ENCODE measurements around the gene FOXO6. TPM values are rescaled to one million over a fixed set of nuclear protein-coding genes. Genes with fewer than 3 reads are reported as not detected.

Gene FOXO6
- polyA plus RNA-seq, 1 of the 3 experiments (the other 2 are of a cell fraction): 0.35 TPM

DNA sequence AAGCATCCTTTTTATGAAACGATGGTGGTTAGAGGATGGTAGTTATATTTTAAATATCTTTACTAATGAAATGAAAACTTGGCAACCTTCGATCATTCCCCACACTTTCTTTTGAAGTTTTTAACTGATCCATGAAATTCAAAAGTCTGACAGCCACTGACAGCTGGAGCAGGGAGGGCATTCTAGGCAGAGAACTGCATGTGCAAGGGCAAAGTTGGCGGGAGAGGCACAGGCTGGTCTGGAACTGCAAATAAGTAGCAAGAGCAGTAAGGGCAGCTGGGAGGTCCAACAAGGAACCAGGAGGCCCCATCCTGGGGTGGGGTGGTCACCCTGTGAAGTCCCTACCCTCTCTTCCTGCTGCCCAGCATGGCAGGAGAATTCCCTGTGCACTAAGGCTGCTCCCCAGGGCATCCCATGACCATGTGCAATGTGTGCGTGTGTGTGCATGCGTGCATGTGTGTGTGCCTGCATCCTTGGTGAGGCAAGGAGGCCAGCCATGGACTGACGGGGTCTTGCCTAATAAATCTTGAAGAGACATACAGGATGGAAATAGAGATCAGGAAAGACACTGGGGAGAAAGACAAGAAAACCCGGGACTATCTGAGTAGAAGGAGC is 33.1 kb upstream of the FOXO6 start:
- Histone ChIP-seq H3K27me3 (ENCODE audit: insufficient read depth) (no peaks in the 10 kb centered on the region), H3K4me2 (no peak overlapping the region), H3F3A (replicated peaks; ENCODE audit: insufficient read depth) (peaks cover 3% of the 10 kb centered on the region), H3K9me2 (no peaks in the 10 kb centered on the region), H3K4me1 (ENCODE audit: control insufficient read depth in 1 of 2, insufficient read depth in 2 of 2, low read depth in 1 of 2, low read length in 1 of 2) (peaks cover 0 to 12% of the 10 kb centered on the region in 2 experiments; a peak in 1 of 4 replicates), H3K27ac (ENCODE audit: low read depth in 2 of 2, low read length in 1 of 2) (no peak overlapping the region), H3K36me3 (replicated peaks in 1 of 2; ENCODE audit: control insufficient read depth in 1 of 2, insufficient read depth in 2 of 2, low read length in 1 of 2) (no peaks in the 10 kb centered on the region), H3K9ac (no peak overlapping the region), H2AFZ (ENCODE audit: low read depth) (no peak overlapping the region), H4K20me1 (ENCODE audit: insufficient read depth) (no peaks in the 10 kb centered on the region), H3K79me2 (ENCODE audit: insufficient read depth) (no peaks in the 10 kb centered on the region), H3K9me3 (no peaks in the 10 kb centered on the region), H3K4me3 (ENCODE audit: low read depth in 2 of 2, low read length in 1 of 2) (no peak overlapping the region)
- WGBS (ENCODE audit: low lambda C conversion rate): 85% methylated on average over 7 of the region's 7 CpGs
- ChIA-PET CTCF (interaction anchor here (0.7 to 1.1 kb wide), 3 partner anchors 89 to 103 kb away, joined by 3 to 4 read pairs (median 3); no protein-coding TSS in a partner anchor), POLR2A (no interaction called here)
- TF ChIP-seq NFIC (IDR thresholded peaks at IDR 0.05; ENCODE audit: borderline replicate concordance): no peak
- no peak for TF ChIP-seq TCF12 (IDR thresholded peaks at IDR 0.05)
- no peak for TF ChIP-seq POLR2AphosphoS5 (IDR thresholded peaks at IDR 0.05; ENCODE audit: low read depth, low read length)
- TF ChIP-seq FOXM1 (IDR thresholded peaks at IDR 0.05; ENCODE audit: low read depth): no peak
- no peak for TF ChIP-seq YY1 (IDR thresholded peaks at IDR 0.05; ENCODE audit: low read depth)
- TF ChIP-seq MEF2A (IDR thresholded peaks at IDR 0.05; ENCODE audit: borderline replicate concordance, low read depth): no peak
- no peak for DNase-seq

DNA sequence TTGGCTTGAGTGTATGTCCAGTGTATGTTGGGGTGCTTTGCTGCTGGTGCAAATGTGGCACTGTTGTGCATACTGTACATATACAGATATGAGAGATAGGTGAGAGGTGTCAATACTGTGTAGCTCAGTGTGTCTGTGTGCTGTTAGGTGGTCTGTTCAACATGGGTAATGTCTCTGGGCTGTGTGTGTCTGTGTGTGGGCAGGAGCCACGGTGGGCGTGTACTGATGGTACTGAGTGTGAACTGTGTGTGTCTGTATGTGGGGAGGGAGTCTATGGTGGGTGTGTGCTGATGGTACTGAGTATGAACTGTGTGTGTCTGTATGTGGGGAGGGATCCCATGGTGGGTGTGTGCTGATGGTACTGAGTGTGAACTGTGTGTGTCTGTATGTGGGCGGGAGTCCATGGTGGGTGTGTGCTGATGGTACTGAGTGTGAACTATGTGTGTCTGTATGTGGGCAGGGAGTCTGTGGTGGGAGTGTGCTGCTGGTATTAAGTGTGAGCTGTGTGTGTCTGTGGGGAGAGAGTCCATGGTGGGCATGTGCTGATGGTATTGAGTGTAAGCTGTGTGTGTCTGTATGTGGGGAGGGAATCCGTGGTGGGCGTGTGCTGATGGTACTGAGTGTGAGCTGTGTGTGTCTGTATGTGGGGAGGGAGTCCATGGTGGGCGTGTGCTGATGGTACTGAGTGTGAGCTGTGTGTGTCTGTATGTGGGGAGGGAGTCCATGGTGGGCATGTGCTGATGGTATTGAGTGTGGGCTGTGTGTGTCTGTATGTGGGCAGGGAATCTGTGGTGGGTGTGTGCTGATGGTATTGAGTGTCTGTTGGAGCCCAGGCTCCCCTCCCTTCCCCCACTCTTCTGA is 32.2 kb upstream of the FOXO6 start:
- no peaks in the 10 kb centered on the region for H3K27me3 ChIP-seq (ENCODE audit: insufficient read depth)
- 82% methylated on average over 6 of the region's 6 CpGs for WGBS (ENCODE audit: low lambda C conversion rate)
- ChIA-PET POLR2A (no interaction called here), CTCF (no interaction called here)
- H3K4me3 ChIP-seq (ENCODE audit: low read depth in 2 of 2, low read length in 1 of 2): no peak overlapping the region
- H3K4me2 ChIP-seq: no peak overlapping the region
- H3K4me1 ChIP-seq (ENCODE audit: control insufficient read depth in 1 of 2, insufficient read depth in 2 of 2, low read depth in 1 of 2, low read length in 1 of 2): peaks cover 0 to 12% of the 10 kb centered on the region in 2 experiments; a peak in 1 of 4 replicates
- H4K20me1 ChIP-seq (ENCODE audit: insufficient read depth): no peaks in the 10 kb centered on the region
- H3K27ac ChIP-seq (ENCODE audit: low read depth in 2 of 2, low read length in 1 of 2): no peak overlapping the region
- no peaks in the 10 kb centered on the region for H3K9me3 ChIP-seq
- no peak for TF ChIP-seq POLR2AphosphoS5 (IDR thresholded peaks at IDR 0.05; ENCODE audit: low read depth, low read length)
- TF ChIP-seq RAD21 (IDR thresholded peaks at IDR 0.05; ENCODE audit: low read length): no peak
- TF ChIP-seq TAF1 (IDR thresholded peaks at IDR 0.05; ENCODE audit: borderline replicate concordance, low read depth, low read length): no peak
- TF ChIP-seq SIN3A (IDR thresholded peaks at IDR 0.05; ENCODE audit: borderline replicate concordance, low read depth, low read length): no peak
- TF ChIP-seq, protein P1, sequence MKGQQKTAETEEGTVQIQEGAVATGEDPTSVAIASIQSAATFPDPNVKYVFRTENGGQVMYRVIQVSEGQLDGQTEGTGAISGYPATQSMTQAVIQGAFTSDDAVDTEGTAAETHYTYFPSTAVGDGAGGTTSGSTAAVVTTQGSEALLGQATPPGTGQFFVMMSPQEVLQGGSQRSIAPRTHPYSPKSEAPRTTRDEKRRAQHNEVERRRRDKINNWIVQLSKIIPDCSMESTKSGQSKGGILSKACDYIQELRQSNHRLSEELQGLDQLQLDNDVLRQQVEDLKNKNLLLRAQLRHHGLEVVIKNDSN (IDR thresholded peaks at IDR 0.05; ENCODE audit: borderline replicate concordance, low read depth): no peak
- TF ChIP-seq GATA2 (CRISPR knock-in tag; IDR thresholded peaks at IDR 0.05): no peak
- TF ChIP-seq FOXM1 (IDR thresholded peaks at IDR 0.05; ENCODE audit: low read depth): no peak
- TF ChIP-seq, protein P2, sequence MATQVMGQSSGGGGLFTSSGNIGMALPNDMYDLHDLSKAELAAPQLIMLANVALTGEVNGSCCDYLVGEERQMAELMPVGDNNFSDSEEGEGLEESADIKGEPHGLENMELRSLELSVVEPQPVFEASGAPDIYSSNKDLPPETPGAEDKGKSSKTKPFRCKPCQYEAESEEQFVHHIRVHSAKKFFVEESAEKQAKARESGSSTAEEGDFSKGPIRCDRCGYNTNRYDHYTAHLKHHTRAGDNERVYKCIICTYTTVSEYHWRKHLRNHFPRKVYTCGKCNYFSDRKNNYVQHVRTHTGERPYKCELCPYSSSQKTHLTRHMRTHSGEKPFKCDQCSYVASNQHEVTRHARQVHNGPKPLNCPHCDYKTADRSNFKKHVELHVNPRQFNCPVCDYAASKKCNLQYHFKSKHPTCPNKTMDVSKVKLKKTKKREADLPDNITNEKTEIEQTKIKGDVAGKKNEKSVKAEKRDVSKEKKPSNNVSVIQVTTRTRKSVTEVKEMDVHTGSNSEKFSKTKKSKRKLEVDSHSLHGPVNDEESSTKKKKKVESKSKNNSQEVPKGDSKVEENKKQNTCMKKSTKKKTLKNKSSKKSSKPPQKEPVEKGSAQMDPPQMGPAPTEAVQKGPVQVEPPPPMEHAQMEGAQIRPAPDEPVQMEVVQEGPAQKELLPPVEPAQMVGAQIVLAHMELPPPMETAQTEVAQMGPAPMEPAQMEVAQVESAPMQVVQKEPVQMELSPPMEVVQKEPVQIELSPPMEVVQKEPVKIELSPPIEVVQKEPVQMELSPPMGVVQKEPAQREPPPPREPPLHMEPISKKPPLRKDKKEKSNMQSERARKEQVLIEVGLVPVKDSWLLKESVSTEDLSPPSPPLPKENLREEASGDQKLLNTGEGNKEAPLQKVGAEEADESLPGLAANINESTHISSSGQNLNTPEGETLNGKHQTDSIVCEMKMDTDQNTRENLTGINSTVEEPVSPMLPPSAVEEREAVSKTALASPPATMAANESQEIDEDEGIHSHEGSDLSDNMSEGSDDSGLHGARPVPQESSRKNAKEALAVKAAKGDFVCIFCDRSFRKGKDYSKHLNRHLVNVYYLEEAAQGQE (IDR thresholded peaks at IDR 0.05; ENCODE audit: low read depth, low read length): no peak
- TF ChIP-seq CHD2 (IDR thresholded peaks at IDR 0.05; ENCODE audit: low read length, partially characterized antibody): no peak
- H3K9me2 ChIP-seq: no peaks in the 10 kb centered on the region
- H3K9ac ChIP-seq: no peak overlapping the region
- H3K79me2 ChIP-seq (ENCODE audit: insufficient read depth): no peaks in the 10 kb centered on the region
- DNase-seq: no peak
- no peaks in the 10 kb centered on the region for H3K36me3 ChIP-seq (replicated peaks in 1 of 2; ENCODE audit: control insufficient read depth in 1 of 2, insufficient read depth in 2 of 2, low read length in 1 of 2)
- peaks cover 3% of the 10 kb centered on the region for H3F3A ChIP-seq (replicated peaks; ENCODE audit: insufficient read depth)
- no peak overlapping the region for H2AFZ ChIP-seq (ENCODE audit: low read depth)
